K562 (cell line): ENCODE measurements around the gene USP5. TPM values are rescaled to one million over a fixed set of nuclear protein-coding genes. Genes with fewer than 3 reads are reported as not detected.

Experiments used
- ATF4 ChIP-seq: fragments of 450-650 bp; formaldehyde crosslinking; IDR thresholded peaks from 2 replicates; pipeline ENCODE4 v1.4.0; 2022; ENCODE audit warnings: mild to moderate bottlenecking, moderate library complexity
- BMI1 ChIP-seq: fragments of 150-350 bp; IDR thresholded peaks from 2 replicates; pipeline ENCODE4 v1.6.1; 2014; ENCODE audit warnings: low read length
- CHAMP1 ChIP-seq: fragments of 450-650 bp; IDR thresholded peaks from 2 replicates; pipeline ENCODE4 v1.6.1; 2016; ENCODE audit warnings: mild to moderate bottlenecking
- FOXP4 ChIP-seq: sonication (generic); formaldehyde crosslinking; IDR thresholded peaks from 2 replicates; pipeline ENCODE4 v1.8.0; 2022; ENCODE audit warnings: mild to moderate bottlenecking, missing genetic modification reagents, borderline replicate concordance
- MLX ChIP-seq, 2 experiments: fragments of 450-650 bp in 1 of 2; sonication (generic) in 1 of 2; formaldehyde crosslinking; conservative IDR thresholded peaks; 2 replicates each; pipeline versions ENCODE4 v1.4.0 to v1.8.1; 2020 to 2022; ENCODE audit warnings: mild to moderate bottlenecking in 1 of 2, missing genetic modification reagents in 1 of 2
- NFRKB ChIP-seq: fragments of 450-650 bp; IDR thresholded peaks from 2 replicates; pipeline ENCODE4 v1.6.1; 2016; ENCODE audit warnings: low read depth
- SAFB ChIP-seq: fragments of 200-400 bp; formaldehyde crosslinking; IDR thresholded peaks from 2 replicates; pipeline ENCODE4 v1.6.1; 2017; ENCODE audit warnings: low read depth, low read length, borderline replicate concordance
- SRSF1 ChIP-seq: fragments of 200-400 bp; formaldehyde crosslinking; IDR thresholded peaks from 2 replicates; pipeline ENCODE4 v1.6.1; 2017; ENCODE audit warnings: mild to moderate bottlenecking, low read depth, low read length, moderate library complexity
- STAT6 ChIP-seq: sonication (generic); formaldehyde crosslinking; IDR thresholded peaks from 2 replicates; pipeline ENCODE4 v1.8.1; 2023; ENCODE audit warnings: mild to moderate bottlenecking, missing genetic modification reagents
- U2AF2 ChIP-seq: fragments of 200-400 bp; formaldehyde crosslinking; optimal IDR thresholded peaks from 2 replicates; pipeline ENCODE3; 2017; ENCODE audit warnings: low read depth, mild to moderate bottlenecking, low read length
- ZNF740 ChIP-seq, 3 experiments: fragments of 200-800 bp in 1 of 3; sonication (Bioruptor generic) in 1 of 3; sonication (generic) in 1 of 3; formaldehyde crosslinking in 1 of 3; IDR thresholded peaks; 2 replicates each; pipeline versions ENCODE4 v1.6.1 to v1.8.0; 2016 to 2022; ENCODE audit warnings: mild to moderate bottlenecking in 2 of 3, missing compliant biosample characterization in 2 of 3, missing genetic modification characterization in 2 of 3, missing genetic modification reagents in 1 of 3
- polyA plus RNA-seq, 8 experiments: library from polyadenylated mRNA; depleted of rRNA in 4 of 8; stranded (reverse) in 5 of 8; unstranded in 3 of 8; fragments of >200 nt; fragmentation: Nextera tagmentation in 2 of 8; fragmentation: Illumina TruSeq in 1 of 8; extraction: Ambion mirVana in 2 of 8; extraction: Trizol in 1 of 8; gene quantifications; 2 replicates each; pipeline versions ENCODE4 v1.2.1 to v1.2.3, GENCODE V29; 2011 to 2014; ENCODE audit warnings: inconsistent platforms in 1 of 8, missing spikeins in 1 of 8
- total RNA-seq, 7 experiments: library from RNA; depleted of rRNA in 6 of 7; stranded (reverse); fragments of >200 nt in 6 of 7; fragmentation: Illumina TruSeq in 2 of 7; extraction: Trizol in 2 of 7; gene quantifications; 2 replicates each; pipeline versions ENCODE4 v1.2.1 to v1.2.3, GENCODE V29; 2011 to 2021; ENCODE audit warnings: low replicate concordance in 1 of 7

USP5 gene
- total and polyA plus RNA-seq, 9 of the 15 experiments (the other 6 are each of a cell fraction or from before 2014, with no cell fraction given): 1.4 to 107 (median 48.6) TPM

GRCh38 chr12:6843118-6843902, 8.6 kb upstream of the USP5 start (continued):
- TF ChIP-seq CHAMP1 (no peak), STAT6 (CRISPR knock-in tag) (no peak), MLX (CRISPR knock-in tag; conservative IDR thresholded peaks at IDR 0.05) (no peak), ZNF740 (CRISPR knock-in tag; IDR thresholded peaks at IDR 0.05) (peak; percentile 46; the same call in 1 of the 2 replicates), ZNF740 (tag; IDR thresholded peaks at IDR 0.05) (no peak), SAFB (no peak), NFRKB (no peak), FOXP4 (CRISPR knock-in tag) (peak; percentile 97), U2AF2 (no peak), BMI1 (no peak), SRSF1 (no peak), ATF4 (no peak)
